Fibroblast of lung (primary cell): ENCODE measurements around the gene APOC4.

Source experiments
- CTCF ChIP-seq, 2 donors: IDR thresholded peaks in 1 of 2; conservative IDR thresholded peaks in 1 of 2; 1 replicate in 1 of 2; 2 replicates in 1 of 2; pipeline ENCODE4 v1.5.1; 2011 to 2012; ENCODE audit warnings: low read length in 2 of 2, control low read depth in 1 of 2, inconsistent platforms in 1 of 2, low read depth in 1 of 2, mild to moderate bottlenecking in 1 of 2
- EZH2 ChIP-seq: IDR thresholded peaks from 2 replicates; pipeline ENCODE4 v1.5.1; 2012; ENCODE audit warnings: low read length, control low read depth, mild to moderate bottlenecking; ENCODE audit errors: missing control alignments

- TF ChIP-seq EZH2 (no peak), CTCF (conservative IDR thresholded peaks at IDR 0.05 in 1 of 2, IDR thresholded peaks at IDR 0.05 in 1 of 2; ENCODE audit: low read depth in 1 of 2, low read length in 2 of 2) (no peak)
Measured at GRCh38 chr19:44955505-44956439, 13.7 kb downstream of the APOC4 start.
